Activated CD4-positive, alpha-beta memory T cell treated with anti-CD3 and anti-CD28 coated beads, Interleukin-2, amount 10 ng/mL, durations not matched to agents 7 days and 5 days (primary cell): ENCODE data around the gene TMEM61. TPM values are rescaled to one million over a fixed set of nuclear protein-coding genes. Genes with fewer than 3 reads are reported as not detected.

Experiments used
- CTCF ChIA-PET: fragments of 350-600 bp; sonication (Branson Sonifier 250); formaldehyde crosslinking; loops from one replicate; lab custom pipeline; 2021; ENCODE audit warnings: antibody characterized with exemption, inconsistent platforms; lab: Charles Lee
- POLR2A ChIA-PET: fragments of 350-600 bp; sonication (Branson Sonifier 250); formaldehyde crosslinking; loops from one replicate; lab custom pipeline; 2021; ENCODE audit warnings: antibody characterized with exemption; lab: Charles Lee
- DNase-seq: peaks from one replicate; pipeline ENCODE4 v3.0.0-alpha.2; 2020
- H3K27ac Mint-ChIP-seq: one replicate; pipeline ENCODE4 v1.8.0; 2021; ENCODE audit warnings: mild to moderate bottlenecking, mixed read lengths
- H3K27me3 Mint-ChIP-seq: one replicate; pipeline ENCODE4 v1.8.0; 2021; ENCODE audit warnings: mixed read lengths
- H3K36me3 Mint-ChIP-seq: one replicate; pipeline ENCODE4 v1.8.0; 2021; ENCODE audit warnings: low read depth, mixed read lengths
- H3K4me1 Mint-ChIP-seq: one replicate; pipeline ENCODE4 v1.8.0; 2021; ENCODE audit warnings: mixed read lengths
- H3K4me3 Mint-ChIP-seq: one replicate; pipeline ENCODE4 v1.8.0; 2021; ENCODE audit warnings: mild to moderate bottlenecking, mixed read lengths
- H3K9me3 Mint-ChIP-seq: one replicate; pipeline ENCODE4 v1.8.0; 2021; ENCODE audit warnings: mixed read lengths
- total RNA-seq, 2 experiments: library from RNA; stranded (reverse); gene quantifications; one replicate each; pipeline ENCODE4 v1.2.3, GENCODE V29; 2021

The TMEM61 gene
- total RNA-seq, 2 experiments from 2014 or later: not detected

GRCh38 chr1:54965624-54966340 is 14.6 kb upstream of the TMEM61 start:
- ChIA-PET CTCF (interaction anchor here (1.3 to 2.1 kb wide), 4 partner anchors 9 to 30 kb away, joined by 4 to 9 read pairs (median 6); no protein-coding TSS in a partner anchor), POLR2A (no interaction called here)
- Mint-ChIP-seq H3K36me3 (no peaks in the 10 kb centered on the region), H3K4me1 (peaks cover 17% of the 10 kb centered on the region), H3K27ac (no peak overlapping the region), H3K9me3 (no peaks in the 10 kb centered on the region), H3K4me3 (no peak overlapping the region), H3K27me3 (peaks cover 7% of the 10 kb centered on the region)
- DNase-seq: no peak

GRCh38 chr1:54967372-54967771 is 13.1 kb upstream of the TMEM61 start:
- Mint-ChIP-seq H3K4me1 (peaks cover 26% of the 10 kb centered on the region), H3K27me3 (peaks cover 7% of the 10 kb centered on the region), H3K9me3 (no peaks in the 10 kb centered on the region), H3K4me3 (no peak overlapping the region), H3K36me3 (no peaks in the 10 kb centered on the region), H3K27ac (no peak overlapping the region)
- ChIA-PET POLR2A (interaction anchor here (0.6 kb wide), 1 partner anchor 117 kb away, joined by 3 read pairs; no protein-coding TSS in a partner anchor), CTCF (no interaction called here)
- no peak for DNase-seq

GRCh38 chr1:54968551-54968950 is 11.9 kb upstream of the TMEM61 start:
- Mint-ChIP-seq H3K9me3 (no peaks in the 10 kb centered on the region), H3K36me3 (no peaks in the 10 kb centered on the region), H3K27ac (no peak overlapping the region), H3K4me1 (peaks cover 23% of the 10 kb centered on the region), H3K4me3 (no peak overlapping the region), H3K27me3 (peaks cover 19% of the 10 kb centered on the region)
- CTCF ChIA-PET: interaction anchor here (1.6 kb wide), 1 partner anchor 18 kb away, joined by 5 read pairs; no protein-coding TSS in a partner anchor
- DNase-seq: no peak
- POLR2A ChIA-PET: no interaction called here

- ChIA-PET POLR2A (no interaction called here), CTCF (interaction anchor here (1.6 kb wide), 1 partner anchor 19 kb away, joined by 5 read pairs; no protein-coding TSS in a partner anchor)
- no peak overlapping the region for H3K27ac Mint-ChIP-seq
- H3K4me1 Mint-ChIP-seq: peaks cover 22% of the 10 kb centered on the region
- no peak overlapping the region for H3K4me3 Mint-ChIP-seq
- peaks cover 26% of the 10 kb centered on the region for H3K27me3 Mint-ChIP-seq
- H3K36me3 Mint-ChIP-seq: no peaks in the 10 kb centered on the region
- H3K9me3 Mint-ChIP-seq: no peaks in the 10 kb centered on the region
- no peak for DNase-seq
These were observed 10.5 kb upstream of the TMEM61 start for GRCh38 chr1:54969879-54970278.

- CTCF ChIA-PET: interaction anchor here (0.9 kb wide), 1 partner anchor 24 kb away, joined by 4 read pairs; no protein-coding TSS in a partner anchor
- Mint-ChIP-seq H3K27me3 (peaks cover 35% of the 10 kb centered on the region), H3K36me3 (no peaks in the 10 kb centered on the region)
These were observed 9.5 kb upstream of the TMEM61 start for GRCh38 chr1:54970901-54971300.

GRCh38 chr1:54971317-54971791 is 9.1 kb upstream of the TMEM61 start:
- Mint-ChIP-seq H3K4me1 (peaks cover 12% of the 10 kb centered on the region), H3K27me3 (peaks cover 37% of the 10 kb centered on the region), H3K9me3 (no peaks in the 10 kb centered on the region), H3K4me3 (no peak overlapping the region), H3K36me3 (no peaks in the 10 kb centered on the region), H3K27ac (no peak overlapping the region)
- CTCF ChIA-PET: interaction anchor here (0.9 kb wide), 1 partner anchor 24 kb away, joined by 4 read pairs; no protein-coding TSS in a partner anchor
- POLR2A ChIA-PET: no interaction called here
- DNase-seq: no peak

More at GRCh38 chr1:54970901-54971300, 9.5 kb upstream of the TMEM61 start:
- Mint-ChIP-seq H3K4me3 (no peak overlapping the region), H3K4me1 (peaks cover 17% of the 10 kb centered on the region), H3K27ac (no peak overlapping the region), H3K9me3 (no peaks in the 10 kb centered on the region)
- POLR2A ChIA-PET: no interaction called here
- no peak for DNase-seq

- Mint-ChIP-seq H3K9me3 (no peaks in the 10 kb centered on the region), H3K27me3 (peaks cover 34% of the 10 kb centered on the region), H3K27ac (no peak overlapping the region), H3K4me3 (no peak overlapping the region), H3K4me1 (peaks cover 11% of the 10 kb centered on the region), H3K36me3 (no peaks in the 10 kb centered on the region)
- ChIA-PET POLR2A (interaction anchor here (1.2 kb wide), 1 partner anchor 24 kb away, joined by 5 read pairs; no protein-coding TSS in a partner anchor), CTCF (interaction anchor here (1.1 kb wide), 1 partner anchor 15 kb away, joined by 3 read pairs; no protein-coding TSS in a partner anchor)
- no peak for DNase-seq
These were observed 8.0 kb upstream of the TMEM61 start for GRCh38 chr1:54972436-54972835.

GRCh38 chr1:54973205-54973921 is 7.1 kb upstream of the TMEM61 start:
- Mint-ChIP-seq H3K27ac (no peak overlapping the region), H3K27me3 (peaks cover 39% of the 10 kb centered on the region), H3K9me3 (no peaks in the 10 kb centered on the region), H3K4me1 (peaks cover 11% of the 10 kb centered on the region), H3K36me3 (no peaks in the 10 kb centered on the region), H3K4me3 (no peak overlapping the region)
- ChIA-PET POLR2A (interaction anchor here (1.2 kb wide), 1 partner anchor 23 kb away, joined by 5 read pairs; no protein-coding TSS in a partner anchor), CTCF (interaction anchor here (1.1 kb wide), 1 partner anchor 16 kb away, joined by 3 read pairs; no protein-coding TSS in a partner anchor)
- DNase-seq: no peak

GRCh38 chr1:54975356-54976108 is 4.9 kb upstream of the TMEM61 start:
- Mint-ChIP-seq H3K4me3 (no peak overlapping the region), H3K36me3 (no peaks in the 10 kb centered on the region), H3K9me3 (no peaks in the 10 kb centered on the region), H3K4me1 (peaks cover 10% of the 10 kb centered on the region), H3K27ac (no peak overlapping the region), H3K27me3 (peaks cover 52% of the 10 kb centered on the region)
- no peak for DNase-seq
- ChIA-PET POLR2A (no interaction called here), CTCF (interaction anchor here (1.9 kb wide), 1 partner anchor 30 kb away, joined by 8 read pairs; no protein-coding TSS in a partner anchor)

GRCh38 chr1:54976747-54977146 is 3.7 kb upstream of the TMEM61 start:
- POLR2A ChIA-PET: interaction anchor here (1.5 kb wide), 1 partner anchor 19 kb away, joined by 5 read pairs; no protein-coding TSS in a partner anchor
- CTCF ChIA-PET: interaction anchor here (1.9 kb wide), 1 partner anchor 32 kb away, joined by 8 read pairs; no protein-coding TSS in a partner anchor
- Mint-ChIP-seq H3K9me3 (no peaks in the 10 kb centered on the region), H3K36me3 (no peaks in the 10 kb centered on the region), H3K4me1 (peaks cover 2% of the 10 kb centered on the region), H3K27me3 (peaks cover 59% of the 10 kb centered on the region), H3K4me3 (no peak overlapping the region), H3K27ac (no peak overlapping the region)
- no peak for DNase-seq

- H3K36me3 Mint-ChIP-seq: no peaks in the 10 kb centered on the region
- no peak for DNase-seq
- H3K27me3 Mint-ChIP-seq: peaks cover 63% of the 10 kb centered on the region
- H3K4me3 Mint-ChIP-seq: no peak overlapping the region
- no peak overlapping the region for H3K27ac Mint-ChIP-seq
- ChIA-PET CTCF (interaction anchor here (0.9 to 1.9 kb wide), 4 partner anchors 11 to 33 kb away, joined by 3 to 8 read pairs (median 8); no protein-coding TSS in a partner anchor), POLR2A (interaction anchor here (1.5 kb wide), 1 partner anchor 18 kb away, joined by 5 read pairs; no protein-coding TSS in a partner anchor)
- H3K4me1 Mint-ChIP-seq: peaks cover 2% of the 10 kb centered on the region
- H3K9me3 Mint-ChIP-seq: no peaks in the 10 kb centered on the region
These were observed 2.7 kb upstream of the TMEM61 start for GRCh38 chr1:54977533-54978297.
